GM19099 (cell line): Measurements from ENCODE around the gene MBLAC1.

Experiments
- POLR2A ChIP-seq: IDR thresholded peaks from 3 replicates; pipeline ENCODE4 v1.6.1; 2011; ENCODE audit warnings: low read depth; ENCODE audit not compliant: insufficient read length; ENCODE audit errors: extremely low read depth

The MBLAC1 gene

GRCh38 chr7:100126239-100126930, 382 bp upstream of the MBLAC1 start:
- TF ChIP-seq POLR2A, result no peak

GRCh38 chr7:100127866-100128636, 1.3 kb downstream of the MBLAC1 start:
- no peak for TF ChIP-seq POLR2A

GRCh38 chr7:100128637-100128963, 1.8 kb downstream of the MBLAC1 start:
- TF ChIP-seq POLR2A, result no peak

- no peak for TF ChIP-seq POLR2A
These were observed 4.1 kb downstream of the MBLAC1 start for GRCh38 chr7:100130608-100131453.

GRCh38 chr7:100132126-100132525, 5.4 kb downstream of the MBLAC1 start:
- TF ChIP-seq POLR2A, result no peak

- no peak for TF ChIP-seq POLR2A
These were observed 6.0 kb downstream of the MBLAC1 start for GRCh38 chr7:100132697-100133151.

GRCh38 chr7:100137851-100138760, 11.3 kb downstream of the MBLAC1 start:
- no peak for TF ChIP-seq POLR2A

- no peak for TF ChIP-seq POLR2A
These were observed 14.8 kb downstream of the MBLAC1 start for GRCh38 chr7:100141555-100141949.

- TF ChIP-seq POLR2A, result no peak
These were observed 15.7 kb downstream of the MBLAC1 start for GRCh38 chr7:100142461-100142860.

- no peak for TF ChIP-seq POLR2A
These were observed 20.5 kb downstream of the MBLAC1 start for GRCh38 chr7:100147278-100147677.

- TF ChIP-seq POLR2A, result no peak
These were observed 21.4 kb downstream of the MBLAC1 start for GRCh38 chr7:100148225-100148558.

- peak; percentile 89 for TF ChIP-seq POLR2A
These were observed 22.0 kb downstream of the MBLAC1 start, which contains the start of gene LAMTOR4 for GRCh38 chr7:100148559-100149328. Gene LAMTOR4 (plus strand): TSS chr7:100148918. CDS start chr7:100148973, 55 bp downstream.

GRCh38 chr7:100152404-100152803, 25.6 kb downstream of the MBLAC1 start:
- TF ChIP-seq POLR2A, result no peak
